H1 (cell line): ENCODE data around the gene MTIF3. TPM values are rescaled to one million over a fixed set of nuclear protein-coding genes. Genes with fewer than 3 reads are reported as not detected.

Experiments
- CTCF ChIA-PET: fragments of 300-600 bp; sonication (Branson Sonifier 250); formaldehyde crosslinking; loops from one replicate; lab custom pipeline; 2021; ENCODE audit not compliant: partially characterized antibody; lab: Charles Lee
- POLR2A ChIA-PET: fragments of 300-600 bp; sonication (Branson Sonifier 250); formaldehyde crosslinking; loops from one replicate; lab custom pipeline; 2021; ENCODE audit warnings: inconsistent platforms; ENCODE audit not compliant: partially characterized antibody; lab: Charles Lee
- DNase-seq, 2 experiments: peaks; one replicate each; pipeline versions ENCODE4 v3.0.0 to v3.0.0-alpha.2; 2010 to 2022; ENCODE audit warnings: low spot score in 2 of 2, low read depth in 1 of 2, mixed read lengths in 1 of 2
- FAIRE-seq: peaks from 2 replicates; lab custom pipeline; 2011; peaks lifted over from hg19 to GRCh38; lab: Jason Lieb, UNC
- H2AFZ ChIP-seq: 2 replicates; pipeline ENCODE4 v1.8.1; 2012; ENCODE audit warnings: low read length, inconsistent platforms
- H2AK5ac ChIP-seq: 2 replicates; pipeline ENCODE4 v1.6.1; 2013; ENCODE audit warnings: low read depth, low read length
- H2BK120ac ChIP-seq: replicated peaks from 2 replicates; pipeline ENCODE3; 2013; ENCODE audit warnings: low read depth, low read length, inconsistent platforms
- H2BK12ac ChIP-seq: 2 replicates; pipeline ENCODE4 v1.6.1; 2013; ENCODE audit warnings: low read depth, low read length
- H2BK15ac ChIP-seq: 2 replicates; pipeline ENCODE4 v1.6.1; 2013; ENCODE audit warnings: low read length
- H2BK20ac ChIP-seq: 2 replicates; pipeline ENCODE4 v1.6.1; 2013; ENCODE audit warnings: low read length
- H2BK5ac ChIP-seq: 2 replicates; pipeline ENCODE4 v1.6.1; 2013; ENCODE audit warnings: low read depth, low read length
- H3K14ac ChIP-seq: 2 replicates; pipeline ENCODE4 v1.6.1; 2013; ENCODE audit warnings: inconsistent platforms; ENCODE audit not compliant: insufficient read length
- H3K18ac ChIP-seq: 2 replicates; pipeline ENCODE4 v1.6.1; 2013; ENCODE audit warnings: low read length; ENCODE audit errors: extremely low read depth
- H3K23ac ChIP-seq: 2 replicates; pipeline ENCODE4 v1.6.1; 2013; ENCODE audit warnings: inconsistent platforms; ENCODE audit not compliant: insufficient read length
- H3K23me2 ChIP-seq: 2 replicates; pipeline ENCODE4 v1.6.1; 2013; ENCODE audit warnings: low read depth, low read length
- H3K27ac ChIP-seq: 2 replicates; pipeline ENCODE4 v1.6.1; 2011; ENCODE audit warnings: low read depth, low read length, inconsistent platforms
- H3K27me3 ChIP-seq, 4 experiments: replicated peaks in 1 of 4; 1 replicate in 1 of 4; 2 replicates in 3 of 4; pipeline versions ENCODE4 v1.6.1 to v1.8.1; 2011 to 2013; ENCODE audit warnings: low read length in 3 of 4, mild to moderate bottlenecking in 3 of 4, inconsistent platforms in 2 of 4, mixed read lengths in 2 of 4, moderate library complexity in 1 of 4; ENCODE audit not compliant: control insufficient read depth in 3 of 4, insufficient read depth in 3 of 4; ENCODE audit errors: extremely low read depth in 1 of 4
- H3K36me3 ChIP-seq, 4 experiments: 2 replicates each; pipeline versions ENCODE4 v1.6.1 to v1.8.1; 2011 to 2013; ENCODE audit warnings: mild to moderate bottlenecking in 4 of 4, low read length in 3 of 4, moderate library complexity in 2 of 4, control low read depth in 1 of 4, inconsistent platforms in 1 of 4; ENCODE audit not compliant: insufficient read depth in 4 of 4, control insufficient read depth in 2 of 4
- H3K4ac ChIP-seq: replicated peaks from 2 replicates; pipeline ENCODE3; 2013; ENCODE audit warnings: low read length, low read depth, mixed read lengths, inconsistent platforms; ENCODE audit not compliant: insufficient read length
- H3K4me1 ChIP-seq, 4 experiments: replicated peaks in 1 of 4; 1 replicate in 1 of 4; 2 replicates in 3 of 4; pipeline versions ENCODE4 v1.6.1 to v1.8.1; 2011 to 2013; ENCODE audit warnings: low read length in 3 of 4, inconsistent platforms in 2 of 4, mixed read lengths in 1 of 4; ENCODE audit not compliant: insufficient read depth in 4 of 4, control insufficient read depth in 3 of 4
- H3K4me2 ChIP-seq, 2 experiments: 2 replicates each; pipeline versions ENCODE4 v1.6.1 to v1.8.1; 2011 to 2013; ENCODE audit warnings: low read depth in 2 of 2, low read length in 2 of 2, control low read depth in 1 of 2, inconsistent platforms in 1 of 2, mild to moderate bottlenecking in 1 of 2; ENCODE audit not compliant: insufficient read depth in 1 of 2
- H3K4me3 ChIP-seq, 4 experiments: fragments of 200-600, 300-600 bp in 1 of 4; sonication (generic), shearing (Covaris generic), sonication (Bioruptor Twin) in 1 of 4; 2 replicates each; pipeline versions ENCODE4 v1.5.1 to v1.8.1; 2011 to 2016; ENCODE audit warnings: low read length in 4 of 4, low read depth in 3 of 4, control low read depth in 2 of 4, inconsistent platforms in 2 of 4, mild to moderate bottlenecking in 2 of 4, mixed read lengths in 1 of 4, moderate library complexity in 1 of 4; ENCODE audit not compliant: insufficient read depth in 2 of 4; ENCODE audit errors: extremely low read depth in 1 of 4
- H3K56ac ChIP-seq: replicated peaks from 2 replicates; pipeline ENCODE3; 2013; ENCODE audit warnings: low read depth, mild to moderate bottlenecking, mixed read lengths, low read length, inconsistent platforms; ENCODE audit not compliant: insufficient read length
- H3K79me1 ChIP-seq: 2 replicates; pipeline ENCODE4 v1.6.1; 2013; ENCODE audit warnings: low read depth, low read length, control low read depth
- H3K79me2 ChIP-seq, 2 experiments: 2 replicates each; pipeline versions ENCODE4 v1.6.1 to v1.8.1; 2012 to 2013; ENCODE audit warnings: low read length in 2 of 2, mild to moderate bottlenecking in 2 of 2, inconsistent platforms in 1 of 2; ENCODE audit not compliant: insufficient read depth in 2 of 2, control insufficient read depth in 1 of 2
- H3K9ac ChIP-seq, 4 experiments: replicated peaks in 1 of 4; 1 replicate in 1 of 4; 2 replicates in 3 of 4; pipeline versions ENCODE4 v1.6.1 to v1.8.1; 2011 to 2013; ENCODE audit warnings: low read depth in 3 of 4, low read length in 3 of 4, control low read depth in 2 of 4, mild to moderate bottlenecking in 2 of 4, moderate library complexity in 2 of 4, inconsistent platforms in 1 of 4; ENCODE audit errors: extremely low read depth in 1 of 4
- H3K9me3 ChIP-seq, 2 experiments: 2 replicates each; pipeline versions ENCODE4 v1.6.1 to v1.8.1; 2012 to 2013; ENCODE audit warnings: mild to moderate bottlenecking in 2 of 2, moderate library complexity in 2 of 2, control low read depth in 1 of 2, inconsistent platforms in 1 of 2, low read depth in 1 of 2, low read length in 1 of 2, mixed read lengths in 1 of 2; ENCODE audit not compliant: insufficient read depth in 2 of 2
- H4K20me1 ChIP-seq, 2 experiments: replicated peaks in 1 of 2; 2 replicates each; pipeline versions ENCODE3 to v1.8.1; 2011 to 2013; ENCODE audit warnings: inconsistent platforms in 2 of 2, low read length in 2 of 2, mild to moderate bottlenecking in 1 of 2; ENCODE audit not compliant: insufficient read depth in 2 of 2, control insufficient read depth in 1 of 2
- H4K5ac ChIP-seq: 2 replicates; pipeline ENCODE4 v1.6.1; 2013; ENCODE audit warnings: low read length, low read depth, mixed read lengths, inconsistent platforms; ENCODE audit not compliant: insufficient read length
- H4K8ac ChIP-seq: 2 replicates; pipeline ENCODE4 v1.8.0; 2013; ENCODE audit warnings: mild to moderate bottlenecking, moderate library complexity, low read length, inconsistent platforms; ENCODE audit not compliant: insufficient read depth; ENCODE audit errors: extremely low read depth
- H4K91ac ChIP-seq: replicated peaks from 2 replicates; pipeline ENCODE3; 2013; ENCODE audit warnings: low read length, mixed read lengths, inconsistent platforms; ENCODE audit not compliant: insufficient read length
- BACH1 ChIP-seq: IDR thresholded peaks from 2 replicates; pipeline ENCODE4 v1.6.1; 2012; ENCODE audit warnings: low read length, improper control_type of control experiment
- BRCA1 ChIP-seq: IDR thresholded peaks from 2 replicates; pipeline ENCODE4 v1.6.1; 2012; ENCODE audit warnings: low read depth, low read length, improper control_type of control experiment
- EGR1 ChIP-seq: IDR thresholded peaks from 2 replicates; pipeline ENCODE4 v1.6.1; 2011; ENCODE audit warnings: low read depth, low read length, borderline replicate concordance
- GABPA ChIP-seq: IDR thresholded peaks from 2 replicates; pipeline ENCODE4 v1.6.1; 2011; ENCODE audit warnings: mild to moderate bottlenecking, low read length, moderate library complexity, borderline replicate concordance; ENCODE audit not compliant: insufficient read depth
- KDM4A ChIP-seq: IDR thresholded peaks from one replicate; pipeline ENCODE4 v1.7.1; 2012; ENCODE audit warnings: low read depth, mild to moderate bottlenecking, moderate library complexity, low read length, inconsistent platforms; ENCODE audit not compliant: severe bottlenecking
- KDM5A ChIP-seq: fragments of 200-600 bp; IDR thresholded peaks from 2 replicates; pipeline ENCODE4 v1.7.1; 2012; ENCODE audit warnings: mild to moderate bottlenecking, low read length, inconsistent platforms, mixed read lengths
- NRF1 ChIP-seq: IDR thresholded peaks from 2 replicates; pipeline ENCODE4 v1.6.1; 2011; ENCODE audit warnings: mild to moderate bottlenecking, low read depth, low read length, improper control_type of control experiment
- RAD21 ChIP-seq, 2 experiments: IDR thresholded peaks in 1 of 2; conservative IDR thresholded peaks in 1 of 2; 2 replicates each; pipeline ENCODE4 v1.6.1; 2011; ENCODE audit warnings: low read depth in 2 of 2, low read length in 2 of 2, improper control_type of control experiment in 1 of 2, inconsistent platforms in 1 of 2, mild to moderate bottlenecking in 1 of 2, moderate library complexity in 1 of 2
- SP2 ChIP-seq: IDR thresholded peaks from 2 replicates; pipeline ENCODE4 v1.6.1; 2012; ENCODE audit warnings: mild to moderate bottlenecking, low read length, inconsistent platforms
- ZNF274 ChIP-seq: IDR thresholded peaks from 2 replicates; pipeline ENCODE4 v1.7.0; 2012; ENCODE audit warnings: low read length, borderline replicate concordance; ENCODE audit errors: extremely low read depth
- WGBS, 2 experiments: shearing (Covaris generic) in 1 of 2; methylation state at CpG; one replicate each; pipeline versions ENCODE4 v1.1.6 to v1.1.7; 2013 to 2015; ENCODE audit warnings: low lambda C conversion rate in 2 of 2, mixed read lengths in 2 of 2, inconsistent platforms in 1 of 2, low coverage in 1 of 2, missing lambda C conversion rate in 1 of 2; ENCODE audit not compliant: insufficient replicate concordance in 2 of 2, insufficient coverage in 1 of 2, insufficient read length in 1 of 2; ENCODE audit errors: extremely low coverage in 1 of 2, missing lambda C conversion rate in 1 of 2; 5-methylcytosine and 5-hydroxymethylcytosine counted together
- polyA plus RNA-seq, 7 experiments: library from polyadenylated mRNA; depleted of rRNA in 3 of 7; stranded (reverse) in 5 of 7; unstranded in 2 of 7; fragments of >200 nt in 5 of 7; fragments of 200-250 nt in 2 of 7; gene quantifications; 1 replicate in 5 of 7; 2 replicates in 1 of 7; 4 replicates in 1 of 7; pipeline versions ENCODE4 v1.2.1 to v1.2.3, GENCODE V29; 2011 to 2013; ENCODE audit warnings: missing spikeins in 2 of 7, mixed read lengths in 2 of 7
- total RNA-seq: library from RNA; stranded (reverse); fragmentation: NEBNext Ultra II Directional; extraction: Animal tissue kit (Norgen Biotek cat#: 25700); gene quantifications from 2 replicates; pipeline ENCODE4 v1.2.1, GENCODE V29; 2021

Gene MTIF3
- total and polyA plus RNA-seq, 2 of the 8 experiments (the other 6 are each of a cell fraction or from before 2014, with no cell fraction given) = 29.4 to 36.4 TPM

- no peaks in the 10 kb centered on the region for H3K27me3 ChIP-seq
- H4K20me1 ChIP-seq = no peaks in the 10 kb centered on the region
- no peak overlapping the region for H4K5ac ChIP-seq
- CTCF ChIA-PET = no interaction called here
- H3K4me3 ChIP-seq = no peak overlapping the region
- H4K91ac ChIP-seq = no peak overlapping the region
- no peak overlapping the region for H3K56ac ChIP-seq
- H4K8ac ChIP-seq = no peak overlapping the region
- DNase-seq = no peak
- no peak overlapping the region for H2BK15ac ChIP-seq
- H3K4ac ChIP-seq = no peak overlapping the region
- no peak overlapping the region for H2BK5ac ChIP-seq
- H2BK12ac ChIP-seq = no peak overlapping the region
- no peaks in the 10 kb centered on the region for H3K23me2 ChIP-seq
- no peaks in the 10 kb centered on the region for H3K36me3 ChIP-seq
- H2BK20ac ChIP-seq = no peak overlapping the region
- no peaks in the 10 kb centered on the region for H3K79me2 ChIP-seq
- FAIRE-seq = no peak
- no peak overlapping the region for H3K14ac ChIP-seq
- H3K4me1 ChIP-seq = peaks cover 3 to 6% (median 6%) of the 10 kb centered on the region in 4 experiments; a peak in 6 of 7 replicates
- no peak overlapping the region for H2AK5ac ChIP-seq
- H3K79me1 ChIP-seq = no peaks in the 10 kb centered on the region
- POLR2A ChIA-PET = no interaction called here
- 76% methylated on average over 4 of the region's 4 CpGs; no CpG with 5 or more reads in 1 of the 2 experiments for WGBS, 2 experiments
- H3K4me2 ChIP-seq = no peak overlapping the region
- no peak overlapping the region for H3K18ac ChIP-seq
- H2BK120ac ChIP-seq = no peak overlapping the region
- no peak overlapping the region for H3K23ac ChIP-seq
- no peak overlapping the region for H2AFZ ChIP-seq
- H3K9me3 ChIP-seq = no peaks in the 10 kb centered on the region
- no peak overlapping the region for H3K9ac ChIP-seq
- H3K27ac ChIP-seq = no peak overlapping the region
- TF ChIP-seq EGR1 (no peak), BACH1 (no peak), GABPA (no peak), KDM4A (no peak), RAD21 (IDR thresholded peaks at IDR 0.05 in 1 of 2, conservative IDR thresholded peaks at IDR 0.05 in 1 of 2; ENCODE audit: low read depth in 2 of 2, low read length in 2 of 2) (no peak), BRCA1 (no peak), NRF1 (no peak), ZNF274 (no peak), SP2 (no peak), KDM5A (no peak)
Measured at GRCh38 chr13:27408074-27408473, 42.3 kb downstream of the MTIF3 start.
